Body of pancreas (tissue), 4 donors: ENCODE measurements around the gene PNPLA6. TPM values are rescaled to one million over a fixed set of nuclear protein-coding genes. Genes with fewer than 3 reads are reported as not detected.

Experiments
- ATAC-seq: fragments of 150-250 bp; one replicate; pipeline ENCODE4 v1.9.1; 2016
- DNase-seq, 4 donors: peaks; one replicate each; pipeline ENCODE4 v3.0.0-alpha.2; 2019
- H3K27ac ChIP-seq, 4 donors: fragments of 200-600 bp; sonication (generic); 1 replicate in 3 of 4; 2 replicates in 1 of 4; pipeline versions ENCODE4 v1.5.1 to v1.6.1; 2016 to 2019; ENCODE audit warnings: mild to moderate bottlenecking in 1 of 4, mixed read lengths in 1 of 4, moderate library complexity in 1 of 4
- H3K27me3 ChIP-seq, 2 donors: fragments of 200-600 bp; sonication (generic); one replicate each; pipeline ENCODE4 v1.6.0; 2016; ENCODE audit warnings: mild to moderate bottlenecking in 1 of 2
- H3K36me3 ChIP-seq, 2 donors: fragments of 200-600 bp; sonication (generic); replicated peaks in 1 of 2; 2 replicates each; pipeline ENCODE4 v1.5.1; 2016; ENCODE audit warnings: low read depth in 2 of 2; ENCODE audit not compliant: insufficient read depth in 1 of 2
- H3K4me1 ChIP-seq: fragments of 200-600 bp; sonication (generic); one replicate; pipeline ENCODE4 v1.6.0; 2016
- H3K4me3 ChIP-seq, 2 donors: fragments of 200-600 bp; sonication (generic); 1 replicate in 1 of 2; 2 replicates in 1 of 2; pipeline ENCODE4 v1.5.1; 2016 to 2019
- H3K9me3 ChIP-seq, 3 donors: fragments of 200-600 bp; sonication (generic); 1 replicate in 2 of 3; 2 replicates in 1 of 3; pipeline ENCODE4 v1.5.1; 2016
- CTCF ChIP-seq, 7 experiments: fragments of 450-650 bp in 4 of 7; fragments of 200-600 bp in 3 of 7; sonication (generic) in 3 of 7; IDR thresholded peaks; one replicate each; pipeline ENCODE4 v1.5.1; 2016 to 2019; ENCODE audit warnings: antibody characterized with exemption in 7 of 7
- POLR2A ChIP-seq, 3 donors: fragments of 450-650 bp; IDR thresholded peaks; one replicate each; pipeline ENCODE4 v1.6.1; 2016; ENCODE audit warnings: antibody characterized with exemption in 3 of 3, mild to moderate bottlenecking in 2 of 3
- WGBS, 2 donors: methylation state at CpG; one replicate each; pipeline ENCODE4 v1.1.5; 2017; 5-methylcytosine and 5-hydroxymethylcytosine counted together
- intact Hi-C: fragments of 100-400 bp; cut with DNase I; formaldehyde crosslinking; loops from one replicate; pipeline ENCODE4 v1.15.1; 2023
- total RNA-seq, 2 donors: library from RNA; depleted of rRNA; stranded (reverse); fragments of >200 nt; gene quantifications; one replicate each; pipeline ENCODE4 v1.1.0, GENCODE V29; 2016

Gene PNPLA6
- total RNA-seq, 2 donors from 2014 or later = 43.8 to 52.1 TPM

- Histone ChIP-seq H3K27ac (no peak overlapping the region), H3K27me3 (no peaks in the 10 kb centered on the region), H3K4me3 (no peak overlapping the region), H3K9me3 (no peaks in the 10 kb centered on the region), H3K36me3 (peaks cover 7 to 12% of the 10 kb centered on the region in 2 donors), H3K4me1 (peaks cover 7% of the 10 kb centered on the region)
- WGBS, 2 donors = 81 to 92% methylated on average over 7 to 38 of the region's 39 CpGs
- ATAC-seq = no peak
- no peak for DNase-seq
- intact Hi-C loops = no loop called here
- no peak for TF ChIP-seq CTCF (IDR thresholded peaks at IDR 0.05)
- TF ChIP-seq POLR2A (IDR thresholded peaks at IDR 0.05) = no peak
Observed at GRCh38 chr19:7540761-7541474, 5.4 kb downstream of the PNPLA6 start.

GRCh38 chr19:7541475-7541824, 5.9 kb downstream of the PNPLA6 start:
- intact Hi-C loops = no loop called here
- TF ChIP-seq POLR2A (IDR thresholded peaks at IDR 0.05) (no peak), CTCF (IDR thresholded peaks at IDR 0.05) (no peak)
- H3K4me1 ChIP-seq = peaks cover 2% of the 10 kb centered on the region
- 90 to 100% methylated on average over 2 to 10 of the region's 15 CpGs for WGBS, 2 donors
- H3K27me3 ChIP-seq = no peaks in the 10 kb centered on the region
- no peaks in the 10 kb centered on the region for H3K9me3 ChIP-seq
- H3K36me3 ChIP-seq = peaks cover 7 to 12% of the 10 kb centered on the region in 2 donors
- no peak overlapping the region for H3K27ac ChIP-seq
- DNase-seq (no peak), ATAC-seq (no peak)
- no peak overlapping the region for H3K4me3 ChIP-seq

- DNase-seq = no peak
- 88 to 93% methylated on average over 4 to 11 of the region's 11 CpGs for WGBS, 2 donors
- H3K4me3 ChIP-seq = no peak overlapping the region
- H3K4me1 ChIP-seq = no peaks in the 10 kb centered on the region
- ATAC-seq = no peak
- peaks cover 7 to 12% of the 10 kb centered on the region in 2 donors for H3K36me3 ChIP-seq
- intact Hi-C loops = no loop called here
- no peaks in the 10 kb centered on the region for H3K27me3 ChIP-seq
- TF ChIP-seq CTCF (IDR thresholded peaks at IDR 0.05) (no peak), POLR2A (IDR thresholded peaks at IDR 0.05) (no peak)
- no peak overlapping the region for H3K27ac ChIP-seq
- no peaks in the 10 kb centered on the region for H3K9me3 ChIP-seq
Observed at GRCh38 chr19:7541828-7542443, 6.4 kb downstream of the PNPLA6 start.

GRCh38 chr19:7542556-7543348, 7.2 kb downstream of the PNPLA6 start:
- TF ChIP-seq CTCF (IDR thresholded peaks at IDR 0.05) = no peak
- no peak for TF ChIP-seq POLR2A (IDR thresholded peaks at IDR 0.05)
- WGBS, 2 donors = 93 to 96% methylated on average over 13 to 24 of the region's 24 CpGs

More at GRCh38 chr19:7542556-7543348, 7.2 kb downstream of the PNPLA6 start:
- no peak overlapping the region for H3K27ac ChIP-seq
- no peaks in the 10 kb centered on the region for H3K4me1 ChIP-seq
- intact Hi-C loops = no loop called here
- peaks cover 7 to 12% of the 10 kb centered on the region in 2 donors for H3K36me3 ChIP-seq
- H3K9me3 ChIP-seq = no peaks in the 10 kb centered on the region
- no peak for DNase-seq
- ATAC-seq = no peak
- H3K4me3 ChIP-seq = no peak overlapping the region
- no peaks in the 10 kb centered on the region for H3K27me3 ChIP-seq
